ENCODE results near the gene PRKACG.

DNA sequence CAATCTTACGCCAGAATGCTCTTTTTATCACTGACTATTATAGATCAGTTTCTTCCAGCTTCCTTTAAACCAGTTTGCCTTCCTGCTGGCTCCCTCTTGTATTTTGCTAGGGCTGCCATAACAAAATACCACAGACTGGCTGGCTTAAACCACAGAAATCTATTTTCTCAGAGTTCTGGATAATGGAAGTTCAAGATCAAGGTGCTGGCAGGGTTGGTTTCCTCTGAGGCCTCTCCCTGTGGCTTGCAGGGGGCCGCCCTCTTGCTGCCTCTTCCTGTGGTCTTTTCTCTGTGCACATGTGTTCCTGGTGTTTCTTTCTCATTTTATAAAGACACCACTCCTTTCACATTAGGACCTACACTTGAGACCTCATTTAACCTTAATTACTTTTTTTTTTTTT is 14.8 kb upstream of the PRKACG start:
- no peak for TF ChIP-seq CTCF (conservative IDR thresholded peaks at IDR 0.05 in 1 of 2, IDR thresholded peaks at IDR 0.05 in 1 of 2; ENCODE audit: extremely low read depth in 1 of 2, insufficient read depth in 1 of 2, low read depth in 1 of 2, low read length in 2 of 2)
- TF ChIP-seq EZH2 (IDR thresholded peaks at IDR 0.05; ENCODE audit: borderline replicate concordance, low read length), result no peak
